Measurements from ENCODE around the gene CCR7. TPM values are rescaled to one million over a fixed set of nuclear protein-coding genes. Genes with fewer than 3 reads are reported as not detected.
"Not testable (repeated sequence)": the region's sequence is repeated elsewhere in the genome, so short reads cannot be mapped to it uniquely, and the experiment has no call there.

Gene CCR7
- total RNA-seq, 2 experiments from 2014 or later: 297 to 302 TPM

- intact Hi-C loops (cut with micrococcal nuclease): no loop called here
- ATAC-seq: peak; percentile 88
- Mint-ChIP-seq H3K27me3 (no peaks in the 10 kb centered on the region), H3K9me3 (peaks cover 30% of the 10 kb centered on the region), H3K4me3 (peak overlapping the region; percentile 47), H3K4me1 (ENCODE audit: low read depth) (peaks cover 72% of the 10 kb centered on the region), H3K36me3 (ENCODE audit: low read depth) (peaks cover 26% of the 10 kb centered on the region), H3K27ac (peak overlapping the region; percentile 92)
- ChIA-PET POLR2A (interaction anchor here (0.7 to 4.8 kb wide), 21 partner anchors 9 to 69 kb away, joined by 3 to 74 read pairs (median 5); partner anchors contain the start of genes CCR7 and SMARCE1), CTCF (interaction anchor here (0.7 to 3.3 kb wide), 11 partner anchors 8 to 80 kb away, joined by 3 to 22 read pairs (median 7); no protein-coding TSS in a partner anchor)
- peak; percentile 69 for DNase-seq
- TF ChIP-seq, protein P1, sequence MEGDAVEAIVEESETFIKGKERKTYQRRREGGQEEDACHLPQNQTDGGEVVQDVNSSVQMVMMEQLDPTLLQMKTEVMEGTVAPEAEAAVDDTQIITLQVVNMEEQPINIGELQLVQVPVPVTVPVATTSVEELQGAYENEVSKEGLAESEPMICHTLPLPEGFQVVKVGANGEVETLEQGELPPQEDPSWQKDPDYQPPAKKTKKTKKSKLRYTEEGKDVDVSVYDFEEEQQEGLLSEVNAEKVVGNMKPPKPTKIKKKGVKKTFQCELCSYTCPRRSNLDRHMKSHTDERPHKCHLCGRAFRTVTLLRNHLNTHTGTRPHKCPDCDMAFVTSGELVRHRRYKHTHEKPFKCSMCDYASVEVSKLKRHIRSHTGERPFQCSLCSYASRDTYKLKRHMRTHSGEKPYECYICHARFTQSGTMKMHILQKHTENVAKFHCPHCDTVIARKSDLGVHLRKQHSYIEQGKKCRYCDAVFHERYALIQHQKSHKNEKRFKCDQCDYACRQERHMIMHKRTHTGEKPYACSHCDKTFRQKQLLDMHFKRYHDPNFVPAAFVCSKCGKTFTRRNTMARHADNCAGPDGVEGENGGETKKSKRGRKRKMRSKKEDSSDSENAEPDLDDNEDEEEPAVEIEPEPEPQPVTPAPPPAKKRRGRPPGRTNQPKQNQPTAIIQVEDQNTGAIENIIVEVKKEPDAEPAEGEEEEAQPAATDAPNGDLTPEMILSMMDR (IDR thresholded peaks at IDR 0.05): no peak
Measured at GRCh38 chr17:40577611-40578065, 12.4 kb upstream of the CCR7 start.

- ATAC-seq (no peak), DNase-seq (no peak)
- Mint-ChIP-seq H3K36me3 (ENCODE audit: low read depth) (peaks cover 38% of the 10 kb centered on the region), H3K9me3 (peaks cover 44% of the 10 kb centered on the region), H3K4me1 (ENCODE audit: low read depth) (peaks cover 68% of the 10 kb centered on the region), H3K27me3 (no peaks in the 10 kb centered on the region), H3K4me3 (no peak overlapping the region), H3K27ac (peak overlapping the region; percentile 92)
- ChIA-PET CTCF (interaction anchor here (0.7 to 3.3 kb wide), 9 partner anchors 8 to 44 kb away, joined by 4 to 22 read pairs (median 10); no protein-coding TSS in a partner anchor), POLR2A (interaction anchor here (0.6 to 4.8 kb wide), 10 partner anchors 12 to 72 kb away, joined by 3 to 74 read pairs (median 4); partner anchors contain the start of gene CCR7)
- TF ChIP-seq, protein P1 (IDR thresholded peaks at IDR 0.05): no peak
- intact Hi-C loops (cut with micrococcal nuclease): no loop called here
Measured at GRCh38 chr17:40576113-40576740, 11.0 kb upstream of the CCR7 start.

DNA sequence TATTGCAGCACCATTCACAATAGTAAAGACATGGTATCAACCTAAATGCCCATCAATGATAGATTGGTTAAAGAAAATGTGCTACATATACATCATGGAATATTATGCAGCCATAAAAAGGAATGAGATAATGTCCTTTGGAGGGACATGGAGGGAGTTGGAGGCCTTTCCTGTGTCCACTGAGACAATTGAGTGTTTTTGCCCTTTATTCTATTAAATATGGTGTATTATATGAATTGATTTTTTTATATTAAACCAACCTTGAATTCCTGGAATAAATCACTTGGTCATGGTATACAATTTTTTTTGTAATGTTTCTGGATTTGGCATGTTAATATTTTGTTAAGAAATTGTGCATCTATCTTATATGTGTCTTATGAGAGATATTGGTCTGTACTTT lies 9.0 kb upstream of the CCR7 start:
- no peak for ATAC-seq
- Mint-ChIP-seq H3K4me3 (no peak overlapping the region), H3K27me3 (no peaks in the 10 kb centered on the region), H3K27ac (no peak overlapping the region), H3K36me3 (ENCODE audit: low read depth) (peaks cover 48% of the 10 kb centered on the region), H3K9me3 (peaks cover 57% of the 10 kb centered on the region), H3K4me1 (ENCODE audit: low read depth) (peaks cover 67% of the 10 kb centered on the region)
- DNase-seq: no peak
- TF ChIP-seq, protein P1 (IDR thresholded peaks at IDR 0.05): no peak
- CTCF ChIA-PET: interaction anchor here (0.7 to 22.4 kb wide), 3 partner anchors 13 to 42 kb away, joined by 3 to 336 read pairs (median 7); no protein-coding TSS in a partner anchor
- intact Hi-C loops (cut with micrococcal nuclease): no loop called here
- POLR2A ChIA-PET: no interaction called here

GRCh38 chr17:40572245-40572993 lies 7.1 kb upstream of the CCR7 start:
- H3K27ac Mint-ChIP-seq; ATAC-seq; H3K27me3 Mint-ChIP-seq; H3K4me3 Mint-ChIP-seq; DNase-seq; intact Hi-C loops (cut with micrococcal nuclease): not testable (repeated sequence)
- ChIA-PET POLR2A (interaction anchor here (22.7 kb wide), 1 partner anchor 44 kb away, joined by 787 read pairs; no protein-coding TSS in a partner anchor), CTCF (interaction anchor here (1.2 to 22.4 kb wide), 2 partner anchors 10 to 44 kb away, joined by 3 to 336 read pairs; no protein-coding TSS in a partner anchor)
- Mint-ChIP-seq H3K9me3 (peaks cover 60% of the 10 kb centered on the region), H3K36me3 (ENCODE audit: low read depth) (peaks cover 56% of the 10 kb centered on the region), H3K4me1 (ENCODE audit: low read depth) (peaks cover 61% of the 10 kb centered on the region)

DNA sequence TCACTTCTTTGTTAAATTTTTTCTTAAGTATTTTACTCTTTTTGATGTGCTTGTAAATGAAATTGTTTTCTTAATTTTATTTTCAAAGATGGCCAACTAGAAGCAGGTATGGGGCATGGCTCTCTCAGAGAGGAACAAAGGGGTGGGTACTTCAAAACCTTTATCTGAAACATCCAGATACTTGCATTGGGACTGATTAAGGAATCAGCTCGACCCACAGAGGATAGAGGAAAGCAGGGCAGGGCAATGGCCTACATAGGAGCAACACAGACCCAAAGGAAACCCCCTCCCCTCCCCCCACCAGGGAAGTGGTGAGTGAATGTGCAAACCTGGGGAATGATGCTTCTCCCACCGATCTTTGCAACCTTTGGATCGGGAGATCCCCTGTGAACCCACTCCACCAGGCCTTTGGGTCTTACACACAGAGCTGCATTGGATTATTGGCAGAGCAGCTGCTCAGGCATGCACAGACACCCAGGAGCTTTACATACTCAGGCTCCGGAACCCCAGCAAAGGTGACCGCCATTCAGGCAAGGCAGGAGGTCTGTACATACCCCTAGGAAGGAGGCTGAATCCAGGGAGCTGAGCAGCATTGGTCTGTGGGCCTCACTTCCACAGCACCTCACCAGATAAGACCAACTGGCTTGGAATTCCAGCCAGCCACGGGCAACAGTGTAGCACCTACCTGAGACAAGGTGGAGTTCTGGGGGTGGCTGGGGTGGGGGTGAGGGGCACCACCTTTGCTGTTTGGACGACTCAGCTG lies 3.0 kb upstream of the CCR7 start:
- Mint-ChIP-seq H3K4me1 (ENCODE audit: low read depth) (peaks cover 58% of the 10 kb centered on the region), H3K27ac (peak overlapping the region; percentile 48), H3K27me3 (no peaks in the 10 kb centered on the region), H3K4me3 (no peak overlapping the region), H3K9me3 (peaks cover 36% of the 10 kb centered on the region), H3K36me3 (ENCODE audit: low read depth) (peaks cover 61% of the 10 kb centered on the region)
- ATAC-seq (no peak), DNase-seq (no peak)
- ChIA-PET CTCF (interaction anchor here (1.3 to 22.4 kb wide), 4 partner anchors 9 to 48 kb away, joined by 3 to 336 read pairs (median 11); no protein-coding TSS in a partner anchor), POLR2A (interaction anchor here (0.9 to 22.7 kb wide), 5 partner anchors 9 to 48 kb away, joined by 3 to 787 read pairs (median 6); no protein-coding TSS in a partner anchor)
- intact Hi-C loops (cut with micrococcal nuclease): no loop called here
- TF ChIP-seq, protein P1 (IDR thresholded peaks at IDR 0.05): no peak
